Measurements from ENCODE around the gene TMEM117.

- TF ChIP-seq CTCF (IDR thresholded peaks at IDR 0.05) (no peak), POLR2A (IDR thresholded peaks at IDR 0.05) (no peak), EP300 (IDR thresholded peaks at IDR 0.05) (no peak)
Measured at GRCh38 chr12:43964961-43965360, 129.1 kb downstream of the TMEM117 start.

Measured in tibial nerve (tissue), 4 donors.